Measurements from ENCODE around the gene HEMGN.
A peak's percentile ranks its signal among the peaks of the same experiment; 100 is the strongest.
"Not testable (repeated sequence)": the region's sequence is repeated elsewhere in the genome, so short reads cannot be mapped to it uniquely, and the experiment has no call there.

HEMGN gene
- total RNA-seq = 0 to 8.7 (median 0) reads per million in 18 experiments

DNA sequence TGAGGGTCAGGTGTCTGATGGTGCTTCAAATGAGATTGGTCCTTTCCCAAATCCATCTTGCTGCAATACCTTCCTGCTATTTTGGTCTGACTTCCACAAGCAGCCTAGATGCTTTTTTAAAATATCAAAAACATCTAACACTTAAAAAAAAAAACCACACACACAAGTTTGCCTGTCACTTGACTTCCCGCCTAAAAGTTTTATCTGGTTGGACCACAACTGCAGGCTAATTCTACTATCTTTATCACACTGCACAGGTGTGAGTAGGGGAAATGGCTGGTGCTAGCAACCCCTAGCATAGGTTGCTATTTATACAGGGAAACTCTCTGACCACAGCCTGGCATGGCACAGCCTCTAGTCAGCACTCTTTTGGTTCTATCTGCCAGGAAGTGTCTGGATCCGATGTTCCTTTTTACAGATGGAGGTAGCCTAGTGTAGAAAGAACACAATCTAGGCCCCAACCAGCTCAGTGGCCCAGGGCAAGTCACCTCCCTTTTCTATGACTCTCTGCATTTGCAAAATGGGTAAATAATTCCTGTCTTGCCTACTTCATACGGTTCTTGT, at the start of gene HEMGN:
Gene HEMGN, minus strand, starts transcription at position 92 of the 564 bp plus-strand sequence. Its CDS starts 36 bp downstream, at position 56.
- DNase-seq = no peak

GRCh38 chr9:97987487-97987886, 49.5 kb upstream of the HEMGN start:
- no peak for DNase-seq

- DNase-seq = peak in 1 of 2 donors; percentile 5
Observed at GRCh38 chr9:97985058-97985861, 47.3 kb upstream of the HEMGN start.

DNA sequence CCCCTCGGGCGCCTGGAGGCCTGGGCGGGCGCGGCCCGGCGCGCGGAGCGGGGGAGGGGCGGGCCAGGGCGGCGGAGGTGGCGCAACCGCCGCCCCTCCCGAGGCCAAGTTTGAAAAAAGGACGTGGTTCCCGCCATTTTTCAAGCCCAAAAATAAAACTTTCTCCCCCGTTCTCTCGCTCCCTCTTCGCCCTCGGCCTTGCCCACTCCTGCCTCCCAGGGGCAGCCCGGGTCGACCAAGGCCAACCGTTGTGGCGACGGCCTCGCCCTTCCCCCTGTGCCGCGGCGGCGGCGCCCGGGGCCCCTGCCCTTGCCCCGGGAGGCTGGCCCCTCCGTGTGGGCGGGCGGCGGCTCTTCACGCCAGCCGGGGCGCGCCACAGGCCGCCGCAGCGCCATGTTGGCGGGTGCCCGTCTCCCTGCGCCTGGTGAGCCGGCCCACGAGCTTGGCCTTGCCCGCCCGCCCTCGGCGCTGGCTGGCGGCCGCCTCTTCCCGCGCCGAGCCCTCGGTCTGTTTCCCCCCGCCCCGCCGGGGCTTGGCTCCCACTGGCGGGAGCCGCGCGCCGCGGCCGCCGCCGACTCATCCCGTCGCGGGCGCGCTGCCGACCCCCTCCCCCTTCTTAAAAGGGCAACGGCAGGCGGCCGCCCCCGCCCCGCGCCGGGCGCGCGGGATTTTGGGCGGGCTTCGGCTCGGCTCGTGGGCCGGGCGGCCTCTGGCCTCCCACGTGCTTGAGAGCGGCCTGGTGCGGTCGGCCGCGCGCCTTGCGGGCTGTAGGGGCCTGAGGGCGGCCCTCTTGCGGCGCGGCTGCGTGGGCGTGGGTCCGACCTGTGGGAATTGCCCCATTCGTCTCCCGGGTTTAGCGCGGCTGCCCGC, 46.5 kb upstream of the HEMGN start:
- peak; percentile 81 to 89 for DNase-seq

DNA sequence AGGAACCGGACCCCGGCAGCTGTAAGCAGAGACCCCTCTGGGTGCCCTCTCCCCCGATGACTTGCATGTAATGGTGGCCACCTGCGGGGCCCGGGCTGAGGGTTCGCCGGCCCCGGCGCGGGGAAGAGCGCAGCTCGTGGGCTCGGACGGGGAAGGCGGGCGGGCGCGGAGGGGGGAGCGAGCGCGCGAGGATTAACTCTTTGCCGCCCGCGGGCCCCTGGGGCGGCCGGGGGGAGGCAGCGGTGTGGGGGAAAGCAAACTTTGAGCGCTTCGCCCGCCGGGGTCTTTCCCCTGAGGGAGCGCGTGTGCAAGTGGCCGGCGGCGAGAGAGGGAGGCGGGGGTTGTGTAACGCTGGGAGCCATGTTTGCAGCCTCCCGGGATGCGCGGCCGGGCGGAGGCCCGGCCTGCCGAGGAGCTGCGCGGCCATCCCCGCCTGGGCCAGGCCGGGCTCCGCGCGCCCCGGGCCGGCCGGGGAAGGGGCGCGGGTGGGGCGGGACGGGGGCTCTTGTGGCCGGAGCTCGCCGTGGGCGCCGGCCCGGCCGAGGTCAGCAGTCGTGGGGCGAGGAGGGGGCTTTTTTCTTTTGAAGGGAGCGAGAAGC, 45.7 kb upstream of the HEMGN start:
- DNase-seq = peak; percentile 26 to 56

DNA sequence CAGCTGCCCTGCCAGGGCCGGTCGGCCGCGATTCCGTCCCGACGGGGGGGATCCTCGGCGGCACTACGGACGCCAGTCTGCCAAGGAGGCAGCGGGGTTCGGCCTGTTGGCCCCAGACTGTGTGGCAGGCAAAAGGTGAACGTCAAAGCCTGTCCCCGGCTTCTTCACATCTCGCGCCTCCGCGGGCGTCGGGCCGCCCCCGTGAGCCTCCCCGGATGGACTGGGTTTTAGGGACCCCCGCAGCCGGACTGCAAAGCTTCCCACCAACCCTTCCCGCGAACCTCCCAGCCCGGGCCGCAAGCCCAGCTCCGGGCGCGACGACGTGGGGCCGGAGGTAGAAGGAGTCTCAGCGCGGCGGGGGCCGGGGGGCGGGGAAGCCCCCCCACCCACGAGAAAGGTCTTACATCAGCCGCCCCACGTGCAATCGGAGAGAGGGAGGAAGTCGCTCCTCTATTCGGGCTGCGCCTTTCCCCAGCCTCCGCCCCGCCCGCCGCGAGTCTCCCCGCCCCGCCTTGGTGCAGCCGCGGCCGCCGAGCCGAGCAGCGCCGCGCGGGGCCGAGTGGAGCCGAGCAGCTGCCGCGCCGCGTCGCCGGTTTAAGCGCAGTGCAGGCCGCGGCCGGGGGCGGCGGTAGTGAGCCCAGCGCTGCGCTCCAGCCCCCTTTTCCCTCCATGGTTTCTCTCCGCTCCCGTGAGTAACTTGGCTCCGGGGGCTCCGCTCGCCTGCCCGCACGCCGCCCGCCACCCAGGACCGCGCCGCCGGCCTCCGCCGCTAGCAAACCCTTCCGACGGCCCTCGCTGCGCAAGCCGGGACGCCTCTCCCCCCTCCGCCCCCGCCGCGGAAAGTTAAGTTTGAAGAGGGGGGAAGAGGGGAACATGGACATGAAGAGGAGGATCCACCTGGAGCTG, 45.0 kb upstream of the HEMGN start, which contains the start of gene ANP32B:
Gene ANP32B, plus strand, starts transcription at position 659 of the 906 bp plus-strand sequence. Its CDS starts 215 bp downstream, at position 874.
- peak; percentile 91 to 94 for DNase-seq

DNA sequence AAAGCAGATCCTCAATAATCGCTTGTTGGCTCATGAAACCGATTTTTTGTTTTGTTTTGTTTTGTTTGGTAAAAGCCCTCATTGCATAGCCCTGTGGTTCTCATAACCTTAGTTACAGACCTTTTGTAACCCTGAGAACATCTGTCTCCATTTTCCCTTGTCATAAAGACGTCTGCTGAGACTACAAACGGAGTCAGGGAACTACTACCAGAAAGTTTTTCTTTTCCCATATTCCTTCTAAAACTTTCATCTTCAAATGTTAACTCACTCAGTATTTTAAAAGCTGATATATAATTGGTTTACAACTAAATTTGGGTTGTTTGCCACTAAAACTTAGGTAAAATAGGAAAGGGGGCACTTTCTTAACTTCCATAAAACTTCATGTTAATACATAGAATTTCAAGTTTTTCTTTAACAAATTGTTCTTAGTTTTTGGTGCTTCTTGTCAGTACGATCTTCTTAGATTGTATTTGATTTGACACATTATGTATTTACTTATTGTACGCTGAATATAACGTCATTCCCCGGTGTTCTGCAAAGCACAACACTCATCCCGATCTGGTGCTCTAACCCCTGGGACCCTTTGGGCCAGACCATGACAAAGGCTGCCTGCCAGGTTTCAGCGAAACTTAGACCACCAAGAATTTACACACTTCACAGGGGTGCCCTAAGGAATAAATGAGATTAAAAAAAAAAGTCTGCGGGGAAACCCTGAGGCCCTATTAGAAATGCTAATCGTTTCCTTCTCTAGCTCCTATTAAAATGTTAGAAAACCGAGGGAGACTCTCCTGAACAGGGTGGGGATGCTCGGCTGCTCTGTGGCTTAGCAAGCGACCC, 44.1 kb upstream of the HEMGN start:
- no peak for DNase-seq

GRCh38 chr9:97980918-97981845, 43.2 kb upstream of the HEMGN start:
- DNase-seq = no peak

GRCh38 chr9:97980479-97980803, 42.5 kb upstream of the HEMGN start:
- DNase-seq = no peak

GRCh38 chr9:97979788-97980478, 42.0 kb upstream of the HEMGN start:
- no peak for DNase-seq

DNA sequence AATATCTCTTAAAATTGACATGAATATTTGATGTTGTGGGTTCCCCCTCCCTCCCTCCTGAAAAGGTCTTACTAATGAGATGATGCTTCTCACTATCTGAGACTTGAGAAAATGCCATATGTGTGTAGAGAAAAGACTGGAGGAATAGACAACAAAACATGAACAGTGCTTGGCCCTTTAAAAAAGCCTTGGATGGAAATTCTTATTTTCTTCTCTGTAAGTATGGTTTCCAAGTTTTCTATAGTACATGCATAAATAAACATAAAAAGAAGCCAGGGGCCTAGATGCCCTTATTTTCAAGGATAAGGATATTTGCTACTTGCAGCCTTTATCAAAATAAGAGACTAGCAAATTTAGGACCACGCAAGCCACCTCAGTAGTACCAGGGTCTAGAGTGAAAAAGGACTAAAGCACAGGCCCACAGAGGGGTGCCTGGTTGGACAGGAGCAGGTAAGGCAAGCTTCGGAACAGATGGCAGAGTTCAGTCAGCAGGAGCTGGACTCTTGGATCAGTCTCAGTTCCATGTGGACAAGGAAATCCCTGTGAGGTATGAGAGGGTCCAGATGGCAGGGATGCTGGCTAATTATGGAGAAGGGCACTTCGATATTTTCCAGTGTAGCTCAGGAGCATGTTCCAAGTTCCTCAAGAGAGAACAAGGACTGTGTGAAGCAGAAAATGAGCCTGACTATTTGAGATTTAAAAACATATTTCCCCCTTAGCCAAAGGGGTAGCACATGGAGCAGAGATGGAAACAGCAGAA, 40.6 kb upstream of the HEMGN start:
- DNase-seq = no peak

- DNase-seq = not testable (repeated sequence)
Observed at GRCh38 chr9:97976633-97977032, 38.7 kb upstream of the HEMGN start.

- DNase-seq = no peak
Observed at GRCh38 chr9:97975376-97975775, 37.4 kb upstream of the HEMGN start.

DNA sequence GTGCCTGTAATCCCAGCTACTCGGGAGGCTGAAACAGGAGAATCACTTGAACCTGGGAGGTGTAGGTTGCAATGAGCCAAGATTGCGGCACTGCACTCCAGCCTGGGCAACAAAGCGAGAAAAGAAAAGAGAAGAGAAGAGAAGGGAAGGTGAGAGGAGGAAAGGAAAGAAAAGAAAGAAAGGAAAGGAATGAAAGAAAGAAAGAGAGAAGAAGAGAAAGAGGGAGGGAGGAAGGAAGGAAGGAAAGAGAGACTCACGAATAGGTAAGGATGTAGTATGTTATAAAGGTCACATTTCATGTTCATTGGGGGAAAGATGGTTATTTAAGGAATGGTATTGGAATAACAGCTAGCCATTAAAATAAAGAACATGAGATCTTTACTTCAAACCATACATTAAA, 34.8 kb upstream of the HEMGN start:
- DNase-seq = no peak

- no peak for DNase-seq
Observed at GRCh38 chr9:97970165-97970564, 32.2 kb upstream of the HEMGN start.

GRCh38 chr9:97969014-97969413, 31.0 kb upstream of the HEMGN start:
- DNase-seq = no peak

DNA sequence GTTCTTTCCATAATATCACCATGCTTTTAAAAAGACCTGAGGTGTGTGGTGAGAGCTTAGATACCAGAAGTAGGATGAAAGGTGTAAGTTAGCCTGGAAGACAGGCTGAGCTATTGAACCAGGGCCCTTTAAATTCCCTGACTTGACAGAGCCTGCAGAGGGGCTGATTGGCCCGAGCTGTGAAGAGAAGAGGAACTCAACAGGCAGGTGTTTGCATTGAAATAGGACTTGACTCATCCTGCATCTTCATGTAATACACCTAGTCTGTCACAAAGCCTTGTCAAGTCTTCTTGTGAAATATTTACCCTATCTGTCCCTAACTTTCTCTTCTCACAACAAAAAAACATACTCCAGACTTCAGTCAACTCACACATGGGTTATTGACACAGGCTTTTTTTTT, 28.5 kb upstream of the HEMGN start:
- DNase-seq = no peak

GRCh38 chr9:97964901-97965300, 26.9 kb upstream of the HEMGN start:
- DNase-seq = no peak

Data from inflammatory macrophage (primary cell).